BE2C (cell line): Measurements from ENCODE around the gene SYK.

Experiments used
- DNase-seq: peaks from one replicate; pipeline ENCODE4 v3.0.0-alpha.2; 2020
- H3K27me3 ChIP-seq: fragments of 250-450 bp; sonication (Bioruptor Pico); 2 replicates; pipeline ENCODE4 v1.5.1; 2020; ENCODE audit warnings: mild to moderate bottlenecking
- H3K36me3 ChIP-seq: fragments of 250-450 bp; sonication (Bioruptor Pico); 2 replicates; pipeline ENCODE4 v1.5.1; 2020; ENCODE audit warnings: mild to moderate bottlenecking
- H3K4me1 ChIP-seq: fragments of 250-450 bp; sonication (Bioruptor Pico); 2 replicates; pipeline ENCODE4 v1.5.1; 2020
- H3K4me3 ChIP-seq: 2 replicates; pipeline ENCODE4 v1.5.1; 2011; ENCODE audit warnings: low read depth, low read length
- H3K9me3 ChIP-seq: fragments of 250-450 bp; sonication (Bioruptor Pico); 2 replicates; pipeline ENCODE4 v1.5.1; 2020
- CTCF ChIP-seq: IDR thresholded peaks from 2 replicates; pipeline ENCODE4 v1.5.1; 2012; ENCODE audit warnings: mild to moderate bottlenecking, low read depth, low read length

SYK gene

GRCh38 chr9:90857091-90857490 is 55.5 kb downstream of the SYK start:
- no peak overlapping the region for H3K4me3 ChIP-seq
- no peaks in the 10 kb centered on the region; the same call in 1 of the 2 replicates for H3K9me3 ChIP-seq
- H3K4me1 ChIP-seq: no peaks in the 10 kb centered on the region
- no peak for TF ChIP-seq CTCF
- H3K36me3 ChIP-seq: no peaks in the 10 kb centered on the region
- DNase-seq: no peak
- H3K27me3 ChIP-seq: peaks cover 4% of the 10 kb centered on the region

GRCh38 chr9:90857855-90858254 is 56.2 kb downstream of the SYK start:
- H3K27me3 ChIP-seq: peaks cover 4% of the 10 kb centered on the region
- H3K36me3 ChIP-seq: no peaks in the 10 kb centered on the region
- H3K4me1 ChIP-seq: no peaks in the 10 kb centered on the region
- no peak for TF ChIP-seq CTCF
- no peak for DNase-seq
- H3K9me3 ChIP-seq: no peaks in the 10 kb centered on the region; the same call in 1 of the 2 replicates
- H3K4me3 ChIP-seq: no peak overlapping the region

GRCh38 chr9:90858457-90858901 is 56.9 kb downstream of the SYK start:
- H3K36me3 ChIP-seq: no peaks in the 10 kb centered on the region
- H3K4me3 ChIP-seq: no peak overlapping the region
- H3K9me3 ChIP-seq: no peaks in the 10 kb centered on the region
- H3K27me3 ChIP-seq: peaks cover 4% of the 10 kb centered on the region
- no peaks in the 10 kb centered on the region for H3K4me1 ChIP-seq
- no peak for DNase-seq
- TF ChIP-seq CTCF: no peak

- DNase-seq: no peak
- H3K36me3 ChIP-seq: no peaks in the 10 kb centered on the region
- no peaks in the 10 kb centered on the region for H3K9me3 ChIP-seq
- no peak for TF ChIP-seq CTCF
- H3K27me3 ChIP-seq: peaks cover 4% of the 10 kb centered on the region
- H3K4me1 ChIP-seq: no peaks in the 10 kb centered on the region
- no peak overlapping the region for H3K4me3 ChIP-seq
Measured at GRCh38 chr9:90860382-90860781, 58.8 kb downstream of the SYK start.

- no peak for TF ChIP-seq CTCF
- Histone ChIP-seq H3K36me3 (no peaks in the 10 kb centered on the region), H3K27me3 (peaks cover 4% of the 10 kb centered on the region), H3K9me3 (no peaks in the 10 kb centered on the region), H3K4me3 (no peak overlapping the region), H3K4me1 (no peaks in the 10 kb centered on the region)
- no peak for DNase-seq
Measured at GRCh38 chr9:90860826-90861225, 59.2 kb downstream of the SYK start.

GRCh38 chr9:90861380-90861779 is 59.8 kb downstream of the SYK start:
- Histone ChIP-seq H3K9me3 (no peaks in the 10 kb centered on the region), H3K4me3 (no peak overlapping the region), H3K36me3 (no peaks in the 10 kb centered on the region), H3K27me3 (peaks cover 4% of the 10 kb centered on the region), H3K4me1 (no peaks in the 10 kb centered on the region)
- no peak for TF ChIP-seq CTCF
- no peak for DNase-seq
